ENCODE measurements around the gene TBX6. TPM values are rescaled to one million over a fixed set of nuclear protein-coding genes. Genes with fewer than 3 reads are reported as not detected.

TBX6 gene
- total RNA-seq, 1 experiment from 2014 or later = 1.4 TPM

DNA sequence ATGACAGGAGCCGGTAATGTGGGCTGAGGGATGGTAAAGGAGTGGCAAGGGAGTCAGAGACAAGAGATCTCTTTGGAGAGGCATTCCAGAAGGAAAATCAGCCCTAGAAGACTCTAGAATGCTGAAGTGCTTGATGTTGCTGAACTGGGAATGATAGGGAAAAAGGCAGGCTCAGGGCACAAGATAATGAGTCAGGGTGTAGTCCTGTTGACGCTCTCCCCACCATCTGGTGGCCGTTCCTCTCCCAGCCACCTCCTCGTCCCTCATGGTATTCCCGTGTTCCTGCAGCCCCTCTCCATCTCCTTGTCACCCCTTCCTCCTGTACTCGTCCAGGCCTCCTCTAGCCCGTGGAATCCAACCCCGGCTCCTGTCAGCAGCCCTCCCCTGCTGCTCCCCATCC, 37.3 kb downstream of the TBX6 start:
- no peak overlapping the region for H3K9ac ChIP-seq (ENCODE audit: low read length)
- ChIA-PET CTCF (interaction anchor here (1.9 kb wide), 1 partner anchor 11 kb away, joined by 10 read pairs; the partner anchor contains the start of gene ALDOA), RAD21 (ENCODE audit: low non-redundant PET in 1 of 2, low total read pairs in 2 of 2, uncharacterized antibody in 2 of 2, unreplicated experiment in 2 of 2) (no interaction called here), POLR2A (no interaction called here)
- H4K20me1 ChIP-seq (ENCODE audit: insufficient read depth) = no peaks in the 10 kb centered on the region
- H3K9me3 ChIP-seq (ENCODE audit: control insufficient read depth in 1 of 2, insufficient read depth in 1 of 2, low read depth in 1 of 2, low read length in 2 of 2) = no peaks in the 10 kb centered on the region
- intact Hi-C loops (cut with micrococcal nuclease) = no loop called here
- H3K4me3 ChIP-seq (replicated peaks in 1 of 2; ENCODE audit: low read depth in 1 of 2, low read length in 2 of 2) = peak overlapping the region in 1 of 2 experiments; percentile 93; a peak in 1 of 4 replicates
- no peak for DNase-seq (ENCODE audit: low read depth, low spot score)
- TF ChIP-seq CEBPB (IDR thresholded peaks at IDR 0.05; ENCODE audit: low read depth) (no peak), TCF7L2 (IDR thresholded peaks at IDR 0.05; ENCODE audit: borderline replicate concordance, extremely low read depth, insufficient read depth, insufficient read length) (no peak), EGR1 (IDR thresholded peaks at IDR 0.05; ENCODE audit: low read depth) (no peak)
- H2AFZ ChIP-seq (ENCODE audit: low read depth, low read length, poor library complexity, severe bottlenecking) = no peak overlapping the region
- no peaks in the 10 kb centered on the region for H3K27me3 ChIP-seq (ENCODE audit: insufficient read depth, low read length)
- H3K4me2 ChIP-seq (ENCODE audit: low read length) = peak overlapping the region; percentile 100
- 0 out of 4 replicates have a peak, but pooled peaks cover 0 to under 1% of the 10 kb centered on the region in 2 experiments for H3K36me3 ChIP-seq (ENCODE audit: control insufficient read depth in 1 of 2, insufficient read depth in 2 of 2, low read length in 2 of 2)
- no peaks in the 10 kb centered on the region for H3K9me2 ChIP-seq (ENCODE audit: insufficient read depth)
- no TSS peak for BruUV-seq (replicated peaks)
- no peak for ATAC-seq
- H3K4me1 ChIP-seq (ENCODE audit: control insufficient read depth in 1 of 2, insufficient read depth in 2 of 2, low read length in 2 of 2) = peaks cover 6 to 36% of the 10 kb centered on the region in 2 experiments; a peak in 2 of 4 replicates
- H3K79me2 ChIP-seq (ENCODE audit: insufficient read depth, low read length) = peaks cover 7% of the 10 kb centered on the region
- 0 out of 2 replicates have a peak overlapping the region, but pooled peaks have one; percentile 7 for H3K27ac ChIP-seq (ENCODE audit: low read depth, low read length)

DNA sequence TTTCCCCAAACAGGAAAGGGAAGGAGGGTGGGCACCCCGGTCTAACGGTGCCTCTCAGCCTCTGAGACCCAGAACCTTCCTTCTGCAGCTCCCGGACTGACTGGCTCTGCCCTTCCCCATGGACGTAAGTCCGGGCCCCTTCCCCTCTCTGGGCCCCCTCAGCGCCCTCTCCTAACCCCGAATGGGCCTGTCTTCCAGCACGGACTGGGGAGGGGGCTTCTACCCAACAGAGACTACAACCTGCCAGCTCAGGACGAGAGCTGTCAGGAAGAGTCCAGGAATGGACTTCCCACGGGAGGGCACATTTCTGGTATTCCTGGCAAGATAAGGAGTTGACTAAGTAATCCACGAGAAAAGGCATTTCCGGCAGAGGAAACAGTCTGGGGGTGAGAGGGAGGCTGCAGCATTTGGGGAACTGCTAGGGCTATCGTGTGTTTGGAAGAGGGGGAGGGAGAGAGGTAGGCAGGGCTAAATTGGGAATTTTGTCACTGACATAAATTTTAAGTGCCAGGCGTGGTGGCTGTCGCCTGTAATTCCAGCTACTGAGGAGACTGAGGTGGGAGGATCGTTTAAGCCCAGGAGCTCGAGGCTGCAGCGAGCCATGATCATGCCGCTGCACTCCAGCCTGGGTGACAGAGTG, 38.2 kb downstream of the TBX6 start:
- DNase-seq (ENCODE audit: low read depth, low spot score) = no peak
- ChIA-PET POLR2A (interaction anchor here (1.8 kb wide), 1 partner anchor 12 kb away, joined by 13 read pairs; the partner anchor contains the start of gene ALDOA), CTCF (interaction anchor here (0.6 to 1.2 kb wide), 3 partner anchors 21 to 33 kb away, joined by 3 to 4 read pairs (median 3); no protein-coding TSS in a partner anchor), RAD21 (ENCODE audit: low non-redundant PET in 1 of 2, low total read pairs in 2 of 2, uncharacterized antibody in 2 of 2, unreplicated experiment in 2 of 2) (no interaction called here)
- H3K4me1 ChIP-seq (ENCODE audit: control insufficient read depth in 1 of 2, insufficient read depth in 2 of 2, low read length in 2 of 2) = peaks cover 6 to 37% of the 10 kb centered on the region in 2 experiments; a peak in 3 of 4 replicates
- peak overlapping the region; percentile 81 to 93 for H3K4me3 ChIP-seq (replicated peaks in 1 of 2; ENCODE audit: low read depth in 1 of 2, low read length in 2 of 2)
- H3K9ac ChIP-seq (ENCODE audit: low read length) = peak overlapping the region; percentile 82
- peak overlapping the region; percentile 72 for H3K27ac ChIP-seq (ENCODE audit: low read depth, low read length)
- ATAC-seq = peak; percentile 35
- intact Hi-C loops (cut with micrococcal nuclease) = no loop called here
- no peaks in the 10 kb centered on the region for H4K20me1 ChIP-seq (ENCODE audit: insufficient read depth)
- peak overlapping the region; percentile 100 for H3K4me2 ChIP-seq (ENCODE audit: low read length)
- no peaks in the 10 kb centered on the region for H3K36me3 ChIP-seq (ENCODE audit: control insufficient read depth in 1 of 2, insufficient read depth in 2 of 2, low read length in 2 of 2)
- TF ChIP-seq ZFX (IDR thresholded peaks at IDR 0.05) (0 out of 2 replicates have a peak, but pooled peaks have one; percentile 7), POLR2AphosphoS5 (IDR thresholded peaks at IDR 0.05; ENCODE audit: low read depth, low read length) (no peak; the same call in 1 of the 2 replicates)
- TF ChIP-seq, protein P1, sequence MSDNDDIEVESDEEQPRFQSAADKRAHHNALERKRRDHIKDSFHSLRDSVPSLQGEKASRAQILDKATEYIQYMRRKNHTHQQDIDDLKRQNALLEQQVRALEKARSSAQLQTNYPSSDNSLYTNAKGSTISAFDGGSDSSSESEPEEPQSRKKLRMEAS (IDR thresholded peaks at IDR 0.05) = no peak
- BruUV-seq (replicated peaks) = TSS peak; percentile 75
- no peaks in the 10 kb centered on the region for H3K9me2 ChIP-seq (ENCODE audit: insufficient read depth)
- peaks cover 7% of the 10 kb centered on the region for H3K79me2 ChIP-seq (ENCODE audit: insufficient read depth, low read length)
- no peak overlapping the region for H2AFZ ChIP-seq (ENCODE audit: low read depth, low read length, poor library complexity, severe bottlenecking)
- no peaks in the 10 kb centered on the region for H3K9me3 ChIP-seq (ENCODE audit: control insufficient read depth in 1 of 2, insufficient read depth in 1 of 2, low read depth in 1 of 2, low read length in 2 of 2)
- no peaks in the 10 kb centered on the region for H3K27me3 ChIP-seq (ENCODE audit: insufficient read depth, low read length)

All from HCT116 (cell line).